H9 (cell line): ENCODE data around the gene GGPS1. TPM values are rescaled to one million over a fixed set of nuclear protein-coding genes. Genes with fewer than 3 reads are reported as not detected.
"Not testable (repeated sequence)": the region's sequence is repeated elsewhere in the genome, so short reads cannot be mapped to it uniquely, and the experiment has no call there.

Source experiments
- DNase-seq: peaks from one replicate; pipeline ENCODE4 v3.0.0-alpha.2; 2017
- H2AFZ ChIP-seq: one replicate; pipeline ENCODE4 v1.6.1; 2013; ENCODE audit warnings: mild to moderate bottlenecking, low read length, control low read depth, moderate library complexity
- H2AK5ac ChIP-seq: 2 replicates; pipeline ENCODE4 v1.6.1; 2013; ENCODE audit warnings: low read length, control low read depth, mixed read lengths; ENCODE audit not compliant: insufficient read length
- H2BK120ac ChIP-seq: one replicate; pipeline ENCODE4 v1.6.1; 2013; ENCODE audit warnings: low read depth, mild to moderate bottlenecking, low read length, control low read depth, inconsistent platforms; ENCODE audit not compliant: poor library complexity, severe bottlenecking
- H2BK12ac ChIP-seq: 2 replicates; pipeline ENCODE4 v1.6.1; 2013; ENCODE audit warnings: low read length, control low read depth, mixed read lengths, low read depth; ENCODE audit not compliant: insufficient read length
- H2BK15ac ChIP-seq: 2 replicates; pipeline ENCODE4 v1.6.1; 2013; ENCODE audit warnings: low read depth, low read length, control low read depth
- H2BK20ac ChIP-seq: one replicate; pipeline ENCODE4 v1.6.1; 2013; ENCODE audit warnings: low read depth, mild to moderate bottlenecking, low read length, control low read depth, inconsistent platforms; ENCODE audit not compliant: poor library complexity, severe bottlenecking
- H2BK5ac ChIP-seq: 2 replicates; pipeline ENCODE4 v1.6.1; 2013; ENCODE audit warnings: low read length, control low read depth, mixed read lengths; ENCODE audit not compliant: insufficient read length
- H3K14ac ChIP-seq: 2 replicates; pipeline ENCODE4 v1.6.1; 2013; ENCODE audit warnings: low read length, control low read depth; ENCODE audit not compliant: insufficient read depth
- H3K18ac ChIP-seq: 2 replicates; pipeline ENCODE4 v1.6.1; 2013; ENCODE audit warnings: low read depth, mild to moderate bottlenecking, mixed read lengths, low read length, control low read depth; ENCODE audit not compliant: insufficient read length
- H3K23ac ChIP-seq: 2 replicates; pipeline ENCODE4 v1.6.1; 2013; ENCODE audit warnings: low read length, control low read depth, mixed read lengths, low read depth; ENCODE audit not compliant: insufficient read length
- H3K23me2 ChIP-seq: 2 replicates; pipeline ENCODE4 v1.6.1; 2013; ENCODE audit warnings: low read depth, mild to moderate bottlenecking, mixed read lengths, low read length, control low read depth; ENCODE audit not compliant: insufficient read length, poor library complexity, severe bottlenecking
- H3K27ac ChIP-seq: 2 replicates; pipeline ENCODE4 v1.5.1; 2013; ENCODE audit warnings: low read length, control low read depth, mixed read lengths, low read depth; ENCODE audit not compliant: insufficient read length
- H3K27me3 ChIP-seq: 2 replicates; pipeline ENCODE4 v1.6.1; 2013; ENCODE audit warnings: low read length, control low read depth, inconsistent platforms; ENCODE audit not compliant: insufficient read depth
- H3K4ac ChIP-seq: 2 replicates; pipeline ENCODE4 v1.6.1; 2013; ENCODE audit warnings: low read depth, mild to moderate bottlenecking, control low read depth, inconsistent platforms, low read length, moderate library complexity
- H3K4me1 ChIP-seq: 2 replicates; pipeline ENCODE4 v1.6.1; 2013; ENCODE audit warnings: low read length, control low read depth, inconsistent platforms; ENCODE audit not compliant: insufficient read depth
- H3K4me2 ChIP-seq: 2 replicates; pipeline ENCODE4 v1.6.1; 2013; ENCODE audit warnings: low read length, control low read depth, mixed read lengths; ENCODE audit not compliant: insufficient read length, insufficient read depth
- H3K56ac ChIP-seq: 2 replicates; pipeline ENCODE4 v1.6.1; 2013; ENCODE audit warnings: low read depth, mild to moderate bottlenecking, mixed read lengths, low read length, control low read depth; ENCODE audit not compliant: insufficient read length
- H3K79me1 ChIP-seq: 2 replicates; pipeline ENCODE4 v1.6.1; 2013; ENCODE audit warnings: low read depth, mild to moderate bottlenecking, moderate library complexity, low read length, control low read depth, inconsistent platforms; ENCODE audit not compliant: insufficient read depth, poor library complexity, severe bottlenecking
- H3K79me2 ChIP-seq: 2 replicates; pipeline ENCODE4 v1.6.1; 2013; ENCODE audit warnings: low read length, control low read depth, inconsistent platforms; ENCODE audit not compliant: insufficient read depth
- H3K9ac ChIP-seq: 2 replicates; pipeline ENCODE4 v1.6.1; 2013; ENCODE audit warnings: low read length, control low read depth, mixed read lengths; ENCODE audit not compliant: insufficient read length; ENCODE audit errors: extremely low read depth
- H3K9me3 ChIP-seq: one replicate; pipeline ENCODE4 v1.6.1; 2013; ENCODE audit warnings: low read depth, low read length, inconsistent platforms; ENCODE audit not compliant: control insufficient read depth
- H3T11ph ChIP-seq: one replicate; pipeline ENCODE4 v1.6.1; 2013; ENCODE audit warnings: mild to moderate bottlenecking, low read length, control low read depth, inconsistent platforms
- H4K20me1 ChIP-seq: one replicate; pipeline ENCODE4 v1.6.1; 2013; ENCODE audit not compliant: control insufficient read depth, insufficient read length, insufficient read depth
- H4K5ac ChIP-seq: 2 replicates; pipeline ENCODE4 v1.6.1; 2013; ENCODE audit warnings: low read depth, mild to moderate bottlenecking, mixed read lengths, low read length, control low read depth; ENCODE audit not compliant: insufficient read length
- H4K8ac ChIP-seq: replicated peaks from 2 replicates; pipeline ENCODE4 v1.6.1; 2013; ENCODE audit warnings: low read length, control low read depth, mixed read lengths, low read depth; ENCODE audit not compliant: insufficient read length
- H4K91ac ChIP-seq: 2 replicates; pipeline ENCODE4 v1.6.1; 2013; ENCODE audit warnings: low read depth, mild to moderate bottlenecking, moderate library complexity, mixed read lengths, low read length, control low read depth; ENCODE audit not compliant: insufficient read length
- H3K27ac Mint-ChIP-seq, 3 experiments: 2 replicates in 2 of 3; 3 replicates in 1 of 3; pipeline ENCODE4 v1.8.0; 2020 to 2021; ENCODE audit warnings: mixed read lengths in 3 of 3, mild to moderate bottlenecking in 1 of 3, moderate library complexity in 1 of 3
- H3K27me3 Mint-ChIP-seq: 2 replicates; pipeline ENCODE4 v1.8.0; 2021; ENCODE audit warnings: low read depth, mild to moderate bottlenecking, moderate library complexity, mixed read lengths
- H3K36me3 Mint-ChIP-seq, 3 experiments: 2 replicates in 2 of 3; 3 replicates in 1 of 3; pipeline ENCODE4 v1.8.0; 2020 to 2021; ENCODE audit warnings: low read depth in 3 of 3, mixed read lengths in 3 of 3; ENCODE audit not compliant: insufficient read depth in 1 of 3
- H3K4me1 Mint-ChIP-seq, 2 experiments: 2 replicates each; pipeline ENCODE4 v1.8.0; 2020; ENCODE audit warnings: mixed read lengths in 2 of 2
- H3K4me3 Mint-ChIP-seq, 2 experiments: 2 replicates in 1 of 2; 3 replicates in 1 of 2; pipeline ENCODE4 v1.8.0; 2020 to 2021; ENCODE audit warnings: mild to moderate bottlenecking in 2 of 2, mixed read lengths in 2 of 2, moderate library complexity in 1 of 2
- H3K9me3 Mint-ChIP-seq, 2 experiments: 2 replicates in 1 of 2; 3 replicates in 1 of 2; pipeline ENCODE4 v1.8.0; 2020; ENCODE audit warnings: mild to moderate bottlenecking in 2 of 2, mixed read lengths in 2 of 2, moderate library complexity in 1 of 2
- CTCF ChIP-seq: fragments of 200-600 bp; sonication (generic); conservative IDR thresholded peaks from 3 replicates; pipeline ENCODE4 v1.8.0; 2021; ENCODE audit warnings: antibody characterized with exemption, mild to moderate bottlenecking
- WGBS: extraction: QIAGEN DNeasy Blood & Tissue Kit; methylation state at CpG from one replicate; pipeline ENCODE4 v1.1.7; 2013; ENCODE audit warnings: missing lambda C conversion rate, low lambda C conversion rate, mixed read lengths; ENCODE audit not compliant: insufficient read length; ENCODE audit errors: extremely low coverage; 5-methylcytosine and 5-hydroxymethylcytosine counted together
- total RNA-seq: library from RNA; stranded (reverse); gene quantifications from 2 replicates; pipeline ENCODE4 v1.2.1, GENCODE V29; 2021

GGPS1 gene
- total RNA-seq, 1 experiment from 2014 or later: 44.7 TPM

DNA sequence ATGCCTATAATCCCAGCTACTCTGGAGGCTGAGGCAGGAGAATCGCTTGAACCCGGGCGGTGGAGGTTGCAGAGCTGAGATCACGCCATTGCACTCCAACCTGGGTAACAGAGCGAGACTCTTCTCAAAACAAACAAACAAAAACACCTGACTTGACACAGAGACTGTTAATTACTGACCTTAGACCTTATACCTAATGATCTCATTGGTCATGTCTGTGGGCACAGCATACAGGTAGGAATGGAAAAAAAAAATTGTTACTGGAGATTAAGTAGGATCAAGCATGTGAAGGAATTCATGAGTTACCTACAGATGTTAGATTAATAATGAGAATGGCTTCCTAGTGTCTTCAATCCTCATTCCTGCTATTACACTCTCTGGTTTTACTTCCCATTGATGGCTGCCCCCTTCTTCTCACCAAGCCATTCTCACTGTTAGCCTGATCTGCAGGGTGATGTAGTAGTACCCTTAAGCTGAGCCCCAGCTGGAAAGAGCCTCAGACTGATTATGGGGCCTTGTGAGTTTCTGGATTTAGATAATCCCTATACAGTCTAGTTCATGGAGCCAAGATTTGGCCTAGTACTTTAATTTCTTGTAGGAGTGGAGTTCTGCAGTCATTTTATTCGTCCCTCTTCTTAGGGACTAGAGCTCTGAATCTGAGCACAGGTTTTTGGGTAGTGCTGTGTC, 47.7 kb downstream of the GGPS1 start:
- H3K9me3 ChIP-seq: no peaks in the 10 kb centered on the region
- no peak overlapping the region for H2BK20ac ChIP-seq
- no peak overlapping the region for H3K4me2 ChIP-seq
- peaks cover 21 to 50% (median 31%) of the 10 kb centered on the region in 3 experiments for H3K36me3 Mint-ChIP-seq
- H3K27me3 ChIP-seq: no peaks in the 10 kb centered on the region
- TF ChIP-seq CTCF: no peak
- no peak overlapping the region for H3K14ac ChIP-seq
- peak overlapping the region in 2 of 3 experiments; percentile 1 to 64; a peak in 1 of 7 replicates for H3K27ac Mint-ChIP-seq
- H3K79me1 ChIP-seq: peaks cover 3% of the 10 kb centered on the region
- H4K8ac ChIP-seq: no peak overlapping the region
- H2BK15ac ChIP-seq: no peak overlapping the region
- no peaks in the 10 kb centered on the region for H4K20me1 ChIP-seq
- no peak overlapping the region for H2BK5ac ChIP-seq
- H2AK5ac ChIP-seq: no peak overlapping the region
- H3K4me1 ChIP-seq: no peaks in the 10 kb centered on the region
- no peak overlapping the region for H4K91ac ChIP-seq
- no peak overlapping the region for H2AFZ ChIP-seq
- H2BK12ac ChIP-seq: no peak overlapping the region
- peaks cover 1 to 3% of the 10 kb centered on the region in 2 experiments; a peak in 4 of 5 replicates for H3K9me3 Mint-ChIP-seq
- no peak overlapping the region for H3K9ac ChIP-seq
- WGBS: no CpG with 5 or more reads among the region's 6 CpGs
- H3K4ac ChIP-seq: no peak overlapping the region
- no peak overlapping the region for H3K23ac ChIP-seq
- H3K27me3 Mint-ChIP-seq: no peaks in the 10 kb centered on the region
- H2BK120ac ChIP-seq: no peak overlapping the region
- H3K4me1 Mint-ChIP-seq: no peaks in the 10 kb centered on the region
- H3K79me2 ChIP-seq: no peaks in the 10 kb centered on the region; the same call in 1 of the 2 replicates
- DNase-seq: no peak
- H3K4me3 Mint-ChIP-seq: no peak overlapping the region
- no peak overlapping the region for H3K27ac ChIP-seq
- no peak overlapping the region for H3K18ac ChIP-seq
- no peak overlapping the region for H3T11ph ChIP-seq
- no peaks in the 10 kb centered on the region for H3K23me2 ChIP-seq
- no peak overlapping the region for H4K5ac ChIP-seq
- no peak overlapping the region for H3K56ac ChIP-seq

- H2AK5ac ChIP-seq, H4K20me1 ChIP-seq, H2AFZ ChIP-seq, H3K27me3 ChIP-seq, H3K4ac ChIP-seq, H3K18ac ChIP-seq, H4K5ac ChIP-seq, H3K27ac Mint-ChIP-seq, H3K9me3 ChIP-seq, H2BK120ac ChIP-seq, H4K91ac ChIP-seq, H3K4me1 Mint-ChIP-seq, H3K79me1 ChIP-seq, H3T11ph ChIP-seq, H3K4me1 ChIP-seq, H3K56ac ChIP-seq, H3K9ac ChIP-seq, H3K23me2 ChIP-seq, H2BK5ac ChIP-seq, DNase-seq, H2BK15ac ChIP-seq, H2BK12ac ChIP-seq, H3K23ac ChIP-seq, H4K8ac ChIP-seq, H3K9me3 Mint-ChIP-seq, H3K14ac ChIP-seq, H3K4me2 ChIP-seq, H3K79me2 ChIP-seq, H3K4me3 Mint-ChIP-seq, H3K27ac ChIP-seq, H2BK20ac ChIP-seq, H3K27me3 Mint-ChIP-seq: not testable (repeated sequence)
- WGBS: no CpG with 5 or more reads among the region's 11 CpGs
- peaks cover 21 to 51% (median 26%) of the 10 kb centered on the region in 3 experiments for H3K36me3 Mint-ChIP-seq
These were observed 49.9 kb downstream of the GGPS1 start for GRCh38 chr1:235378134-235378735.
